ENCODE results near the gene SMU1.
A peak's percentile ranks its signal among the peaks of the same experiment; 100 is the strongest.
"Not testable (repeated sequence)": the region's sequence is repeated elsewhere in the genome, so short reads cannot be mapped to it uniquely, and the experiment has no call there.

Gene SMU1

GRCh38 chr9:33014665-33015014 is 61.8 kb downstream of the SMU1 start:
- no peak for DNase-seq (ENCODE audit: low read depth in 2 of 3, low spot score in 1 of 3)

GRCh38 chr9:33013962-33014664 is 62.4 kb downstream of the SMU1 start:
- DNase-seq (ENCODE audit: low read depth in 2 of 3, low spot score in 1 of 3), result no peak

- no peak for DNase-seq (ENCODE audit: low read depth in 2 of 3, low spot score in 1 of 3)
Measured at GRCh38 chr9:33012328-33013069, 64.0 kb downstream of the SMU1 start.

- DNase-seq (ENCODE audit: low read depth in 2 of 3, low spot score in 1 of 3), result no peak
Measured at GRCh38 chr9:33011831-33012230, 64.6 kb downstream of the SMU1 start.

- no peak for DNase-seq (ENCODE audit: low read depth in 2 of 3, low spot score in 1 of 3)
Measured at GRCh38 chr9:33007755-33008154, 68.7 kb downstream of the SMU1 start.

GRCh38 chr9:33005335-33005734 is 71.1 kb downstream of the SMU1 start:
- not testable (repeated sequence) for DNase-seq (ENCODE audit: low read depth in 2 of 3, low spot score in 1 of 3)

- peak in 2 of 3 donors; percentile 9 to 17 for DNase-seq (ENCODE audit: low read depth in 2 of 3, low spot score in 1 of 3)
Measured at GRCh38 chr9:33000682-33001055, 75.8 kb downstream of the SMU1 start.

- no peak for DNase-seq (ENCODE audit: low read depth in 2 of 3, low spot score in 1 of 3)
Measured at GRCh38 chr9:32992595-32993238, 83.8 kb downstream of the SMU1 start.

GRCh38 chr9:32991897-32992594 is 84.4 kb downstream of the SMU1 start:
- no peak for DNase-seq (ENCODE audit: low read depth in 2 of 3, low spot score in 1 of 3)

All from stimulated activated CD4-positive, alpha-beta T cell treated with anti-CD3 and anti-CD28 coated beads, Interleukin-12 subunit alpha, Interleukin-12 subunit beta, amount 100 ng/mL, for 48 hours (primary cell).